Heart left ventricle (tissue), 13 donors: Measurements from ENCODE around the gene AURKAIP1.

ENCODE experiments used
- CTCF ChIP-seq, 12 donors: fragments of 200-600 bp; sonication (generic) in 4 of 12; IDR thresholded peaks; one replicate each; pipeline versions ENCODE4 v1.5.0 to v1.8.0; 2018 to 2022; ENCODE audit warnings: antibody characterized with exemption in 12 of 12, mild to moderate bottlenecking in 5 of 12
- POLR2A ChIP-seq, 2 donors: fragments of 450-650 bp; IDR thresholded peaks; one replicate each; pipeline ENCODE4 v1.6.1; 2017; ENCODE audit warnings: antibody characterized with exemption in 2 of 2, mild to moderate bottlenecking in 2 of 2, moderate library complexity in 2 of 2
- donor health status: ischemic (EF 13 %, LVEDD 7.1; RV severe dilation, severe dysfunction).
- donor health status: DM: no; HTN: yes; CAD: no.
- donor health status: DM: no; HTN: no; CAD: no.
- donor health status: ischemic (EF 25% LVEDD 6.9; RV normal size, moderate dysfunction).
- donor health status: ischemic (EF 25% LVEDD 5.7; RV mildly dilated, moderate dysfunction).
- donor health status: ischemic (EF 35%, LVEDD 5.7; RV mildly dilated, moderate dysfunction).
- donor health status: nonischemic (EF 11% LVEDD 7.7; RV severe dilation, severe dysfunction).
- donor health status: DM: yes; HTN: yes; CAD: no.
- donor health status: PGD.
- donor health status: ischemic (EF 29% LVEDD 5.4; RV normal size, mild dysfunction).
- donor health status: nonischemic (EF 23%, LVEDD 6.1; RV moderate dilation, normal function).

- TF ChIP-seq CTCF (IDR thresholded peaks at IDR 0.05), result no peak
- no peak for TF ChIP-seq POLR2A (IDR thresholded peaks at IDR 0.05)
Observed at GRCh38 chr1:1331068-1331965, 43.7 kb downstream of the AURKAIP1 start, which contains the start of gene TAS1R3.
